ENCODE measurements around the gene CCDC74A.
"Not testable (repeated sequence)": the region's sequence is repeated elsewhere in the genome, so short reads cannot be mapped to it uniquely, and the experiment has no call there.

CCDC74A gene

DNA sequence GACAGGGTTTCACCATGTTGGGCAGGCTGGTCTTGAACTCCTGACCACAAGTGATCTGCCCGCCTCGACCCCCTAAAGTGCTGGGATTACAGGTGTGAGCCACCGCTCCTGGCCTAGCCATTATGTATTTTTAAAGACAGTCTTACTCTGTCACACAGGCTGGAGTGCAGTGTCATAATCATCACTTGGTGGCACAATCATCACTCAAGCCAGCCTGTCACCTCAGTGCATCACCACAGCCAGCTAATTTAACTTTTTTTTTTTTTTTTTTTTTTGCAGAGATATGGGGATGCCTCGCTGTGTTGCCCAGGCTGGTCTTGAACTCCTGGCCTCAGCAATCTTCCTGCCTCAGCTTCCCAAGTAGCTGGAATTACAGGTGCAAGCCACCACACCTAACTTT is 24.1 kb upstream of the CCDC74A start:
- DNase-seq, result not testable (repeated sequence)

- DNase-seq, result peak; percentile 36
Observed at GRCh38 chr2:131504082-131504750, 23.5 kb upstream of the CCDC74A start.

DNA sequence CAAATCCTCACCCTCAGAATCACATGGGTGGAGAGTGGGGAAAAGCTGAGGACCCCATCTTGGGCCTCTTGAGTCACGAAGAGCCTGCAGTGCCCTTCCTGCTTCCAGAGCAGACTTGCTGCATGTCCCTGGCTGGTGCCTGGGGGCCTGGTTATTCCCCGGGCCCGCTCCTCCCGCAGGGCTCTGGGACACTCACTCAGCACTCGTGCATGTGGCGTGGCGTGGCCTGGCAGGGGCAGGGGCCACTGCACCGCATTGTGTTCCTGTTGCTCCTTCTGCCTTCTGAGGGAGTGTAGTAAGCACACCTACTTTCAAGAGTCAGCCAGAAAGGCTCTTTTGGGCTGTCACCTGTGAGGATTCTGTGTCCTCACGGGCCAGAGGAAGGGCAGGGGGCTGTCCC is 18.1 kb upstream of the CCDC74A start:
- no peak for DNase-seq

DNA sequence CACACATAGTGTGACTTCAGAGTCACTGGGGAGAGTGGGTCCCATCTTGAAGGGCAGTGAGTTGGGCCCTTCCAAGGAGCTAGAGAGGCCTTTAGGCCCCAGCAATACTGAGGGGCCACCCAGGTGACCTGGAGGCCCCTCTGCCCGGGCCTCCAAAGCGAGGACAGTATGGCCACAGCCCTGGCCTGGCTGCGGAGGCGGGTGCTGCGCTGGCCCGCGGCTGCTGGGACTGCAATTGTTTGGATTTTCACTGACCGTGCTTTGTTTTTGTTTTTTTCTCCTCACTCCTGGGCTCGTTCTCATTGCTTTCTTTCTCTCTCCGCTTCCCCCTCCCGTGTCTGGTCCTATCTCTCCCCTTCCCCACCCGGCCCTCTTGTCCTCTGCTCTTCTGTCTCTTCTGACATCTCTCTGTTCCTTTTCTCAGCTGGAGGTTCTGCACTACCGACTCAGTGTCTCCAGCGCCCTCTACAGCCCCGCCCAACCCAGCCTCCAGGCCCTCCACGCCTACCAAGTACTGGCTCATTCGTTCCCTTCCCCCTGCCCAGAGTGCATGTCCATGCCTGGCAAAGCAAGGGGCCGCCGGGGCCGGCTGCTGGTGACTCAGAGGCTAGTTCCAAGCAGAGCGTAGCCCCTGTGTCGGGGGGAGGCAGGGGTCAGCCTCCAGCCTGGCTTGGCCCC is 16.3 kb upstream of the CCDC74A start:
- DNase-seq, result not testable (repeated sequence)

- DNase-seq, result not testable (repeated sequence)
Observed at GRCh38 chr2:131511969-131512870, 15.5 kb upstream of the CCDC74A start.

- DNase-seq, result not testable (repeated sequence)
Observed at GRCh38 chr2:131514408-131515166, 13.1 kb upstream of the CCDC74A start.

DNA sequence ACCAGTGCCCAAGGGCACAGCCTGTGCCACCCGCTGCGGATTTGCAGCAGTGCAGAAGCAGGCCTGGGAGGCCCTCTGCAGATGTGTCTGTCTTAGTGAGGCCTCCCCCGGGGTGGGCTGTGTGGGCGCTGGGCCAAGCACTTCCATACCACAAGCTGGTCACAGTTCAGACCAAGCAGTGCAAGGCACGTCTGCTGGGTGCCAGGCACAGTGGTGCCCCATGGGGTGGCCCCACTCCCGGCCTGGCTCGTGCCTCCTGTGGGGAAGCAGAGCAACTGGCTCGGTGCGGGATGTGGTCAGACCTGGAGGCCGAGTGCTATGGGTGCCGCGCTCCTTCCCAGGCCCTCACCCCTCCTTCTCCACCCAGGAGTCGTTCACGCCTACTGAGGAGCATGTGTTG is 12.5 kb upstream of the CCDC74A start:
- not testable (repeated sequence) for DNase-seq

GRCh38 chr2:131516011-131516410 is 11.7 kb upstream of the CCDC74A start:
- DNase-seq, result no peak

- not testable (repeated sequence) for DNase-seq
Observed at GRCh38 chr2:131516621-131517020, 11.1 kb upstream of the CCDC74A start.

- no peak for DNase-seq
Observed at GRCh38 chr2:131517106-131517831, 10.4 kb upstream of the CCDC74A start.

- DNase-seq, result not testable (repeated sequence)
Observed at GRCh38 chr2:131517856-131518255, 9.8 kb upstream of the CCDC74A start.

DNA sequence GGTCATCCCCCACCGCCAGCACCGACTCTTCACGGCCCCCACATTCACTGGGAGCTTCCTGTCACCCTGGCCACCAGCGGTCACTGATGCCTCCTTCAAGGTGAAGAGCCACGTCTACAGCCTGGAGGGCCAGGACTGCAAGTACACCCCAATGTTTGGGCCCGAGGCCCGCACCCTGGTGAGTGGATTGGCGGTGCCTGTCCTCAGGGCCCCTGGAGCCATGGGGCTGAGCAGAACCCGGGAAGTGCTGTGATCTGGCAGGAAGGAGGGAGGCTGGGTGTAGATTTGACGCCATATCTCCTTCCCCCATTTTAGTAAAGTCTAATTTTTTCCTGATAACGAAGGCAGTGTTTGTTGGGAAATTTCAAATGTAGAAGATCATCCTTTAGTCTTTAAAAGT is 9.2 kb upstream of the CCDC74A start:
- not testable (repeated sequence) for DNase-seq

DNA sequence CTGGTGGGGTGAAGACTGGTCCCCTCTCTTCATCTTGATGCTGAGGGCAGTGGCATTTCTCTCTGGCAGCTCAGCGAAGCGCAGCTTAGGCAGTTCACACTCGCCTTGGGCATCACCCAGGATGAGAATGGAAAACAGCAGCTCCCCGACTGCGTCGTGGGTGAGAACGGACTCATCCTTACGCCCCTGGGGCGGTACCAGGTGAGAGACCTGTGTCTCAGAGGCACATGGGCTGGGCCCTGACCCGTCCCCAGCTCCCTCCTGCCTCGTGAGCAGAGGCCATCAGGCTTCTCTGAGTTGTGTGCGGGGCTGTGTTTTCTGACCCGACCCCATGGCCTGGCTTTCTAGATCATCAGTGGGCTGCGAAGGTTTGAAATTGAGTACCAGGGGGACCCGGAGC is 8.2 kb upstream of the CCDC74A start:
- no peak for DNase-seq

GRCh38 chr2:131519871-131520470 is 7.7 kb upstream of the CCDC74A start:
- DNase-seq, result not testable (repeated sequence)

- no peak for DNase-seq
Observed at GRCh38 chr2:131520526-131520925, 7.2 kb upstream of the CCDC74A start.

GRCh38 chr2:131521524-131521923 is 6.2 kb upstream of the CCDC74A start:
- DNase-seq, result not testable (repeated sequence)

DNA sequence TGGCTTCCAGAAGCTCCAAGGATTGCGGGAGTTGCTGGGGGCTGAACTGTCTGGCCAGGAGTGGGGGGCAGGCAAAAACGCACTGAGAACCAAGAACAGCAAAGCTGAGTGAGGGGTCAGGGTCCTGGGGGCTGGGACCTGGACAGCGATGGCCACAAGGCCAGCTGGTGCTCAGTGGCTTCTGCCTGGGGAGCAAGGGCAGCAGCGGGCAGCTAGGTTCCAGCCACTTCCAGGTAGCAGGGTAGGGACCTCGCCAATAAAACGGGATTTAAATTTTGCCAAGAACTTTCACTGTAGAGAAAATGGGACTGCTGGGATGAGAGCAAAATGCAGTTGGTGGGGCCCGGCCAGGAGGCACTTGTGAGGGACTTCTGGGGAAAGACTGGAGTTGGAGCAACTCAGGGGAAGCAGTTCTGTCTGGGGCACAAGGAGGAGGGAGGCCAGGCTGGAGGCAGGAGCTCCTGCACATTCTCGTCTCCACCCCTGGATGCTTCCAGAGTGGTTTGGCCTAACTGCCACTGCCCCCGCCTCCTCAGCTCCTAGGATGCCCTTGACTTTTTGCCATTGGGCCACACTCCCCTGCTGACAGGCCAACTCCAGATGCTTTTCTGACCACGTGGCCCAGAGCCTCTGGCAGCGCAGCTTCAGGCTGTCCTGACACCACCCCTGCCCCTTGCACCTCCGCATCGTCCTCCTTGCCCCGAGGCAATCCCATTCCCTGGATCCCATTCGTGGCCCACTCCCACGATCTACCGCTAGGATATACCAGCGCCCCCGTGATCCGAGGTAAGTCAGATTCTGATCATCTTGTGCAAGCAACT is 5.5 kb upstream of the CCDC74A start:
- DNase-seq, result no peak

GRCh38 chr2:131525256-131525655 is 2.4 kb upstream of the CCDC74A start:
- not testable (repeated sequence) for DNase-seq

- peak; percentile 62 for DNase-seq
Observed at GRCh38 chr2:131528981-131529863, 1.5 kb downstream of the CCDC74A start.

Measured in NK-92 treated with Interleukin-12 subunit alpha and Interleukin-12 subunit beta, amount 100 ng/mL, for 24 hours (cell line).